Measurements from ENCODE around the gene WDR81.

DNA sequence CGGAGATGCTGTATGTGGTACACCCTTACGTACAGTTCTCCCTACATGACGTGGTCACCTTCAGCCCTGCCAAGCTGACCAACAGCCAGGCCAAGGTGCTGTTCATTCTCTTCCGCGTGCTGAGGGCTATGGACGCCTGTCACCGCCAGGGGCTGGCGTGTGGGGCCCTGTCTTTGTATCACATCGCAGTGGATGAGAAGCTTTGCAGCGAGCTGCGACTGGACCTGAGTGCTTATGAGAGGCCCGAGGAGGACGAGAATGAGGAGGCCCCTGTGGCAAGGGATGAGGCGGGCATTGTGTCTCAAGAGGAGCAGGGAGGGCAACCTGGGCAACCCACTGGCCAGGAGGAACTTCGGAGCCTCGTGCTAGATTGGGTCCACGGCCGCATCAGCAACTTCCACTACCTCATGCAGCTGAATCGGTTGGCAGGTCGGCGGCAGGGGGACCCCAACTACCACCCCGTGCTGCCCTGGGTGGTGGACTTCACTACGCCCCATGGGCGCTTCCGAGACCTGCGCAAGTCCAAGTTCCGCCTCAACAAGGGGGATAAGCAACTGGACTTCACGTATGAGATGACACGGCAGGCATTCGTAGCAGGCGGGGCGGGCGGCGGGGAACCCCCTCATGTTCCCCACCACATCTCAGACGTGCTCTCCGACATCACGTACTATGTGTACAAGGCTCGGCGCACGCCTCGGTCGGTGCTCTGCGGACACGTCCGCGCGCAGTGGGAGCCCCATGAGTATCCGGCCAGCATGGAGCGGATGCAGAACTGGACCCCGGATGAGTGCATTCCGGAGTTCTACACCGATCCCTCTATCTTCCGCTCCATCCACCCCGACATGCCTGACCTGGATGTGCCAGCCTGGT is 1.4 kb downstream of the WDR81 start:
- TF ChIP-seq, protein P1, sequence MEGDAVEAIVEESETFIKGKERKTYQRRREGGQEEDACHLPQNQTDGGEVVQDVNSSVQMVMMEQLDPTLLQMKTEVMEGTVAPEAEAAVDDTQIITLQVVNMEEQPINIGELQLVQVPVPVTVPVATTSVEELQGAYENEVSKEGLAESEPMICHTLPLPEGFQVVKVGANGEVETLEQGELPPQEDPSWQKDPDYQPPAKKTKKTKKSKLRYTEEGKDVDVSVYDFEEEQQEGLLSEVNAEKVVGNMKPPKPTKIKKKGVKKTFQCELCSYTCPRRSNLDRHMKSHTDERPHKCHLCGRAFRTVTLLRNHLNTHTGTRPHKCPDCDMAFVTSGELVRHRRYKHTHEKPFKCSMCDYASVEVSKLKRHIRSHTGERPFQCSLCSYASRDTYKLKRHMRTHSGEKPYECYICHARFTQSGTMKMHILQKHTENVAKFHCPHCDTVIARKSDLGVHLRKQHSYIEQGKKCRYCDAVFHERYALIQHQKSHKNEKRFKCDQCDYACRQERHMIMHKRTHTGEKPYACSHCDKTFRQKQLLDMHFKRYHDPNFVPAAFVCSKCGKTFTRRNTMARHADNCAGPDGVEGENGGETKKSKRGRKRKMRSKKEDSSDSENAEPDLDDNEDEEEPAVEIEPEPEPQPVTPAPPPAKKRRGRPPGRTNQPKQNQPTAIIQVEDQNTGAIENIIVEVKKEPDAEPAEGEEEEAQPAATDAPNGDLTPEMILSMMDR (conservative IDR thresholded peaks at IDR 0.05; ENCODE audit: low read depth, low read length): no peak
- TF ChIP-seq EZH2 (IDR thresholded peaks at IDR 0.05; ENCODE audit: borderline replicate concordance, low read depth, low read length, poor library complexity, severe bottlenecking): no peak
